Activated naive CD4-positive, alpha-beta T cell treated with anti-CD3 and anti-CD28 coated beads, Interleukin-2, amount 50 U/mL, for 72 hours (primary cell): ENCODE data around the gene DUSP8. TPM values are rescaled to one million over a fixed set of nuclear protein-coding genes. Genes with fewer than 3 reads are reported as not detected.
"Not testable (repeated sequence)": the region's sequence is repeated elsewhere in the genome, so short reads cannot be mapped to it uniquely, and the experiment has no call there.

Source experiments
- ATAC-seq, 2 donors: fragments of 150-1000 bp; cut with Tn5 transposase; 2 replicates each; pipeline ENCODE4 v1.10.0; 2021; ENCODE audit warnings: mild to moderate bottlenecking in 2 of 2, moderate library complexity in 2 of 2
- DNase-seq, 2 donors: peaks; one replicate each; pipeline ENCODE4 v3.0.0; 2021 to 2022; ENCODE audit warnings: low spot score in 2 of 2
- H3K27ac Mint-ChIP-seq, 2 donors: one replicate each; pipeline ENCODE4 v1.8.0; 2022; ENCODE audit warnings: mild to moderate bottlenecking in 2 of 2, mixed read lengths in 2 of 2
- H3K36me3 Mint-ChIP-seq, 2 donors: one replicate each; pipeline ENCODE4 v1.8.0; 2022; ENCODE audit warnings: mixed read lengths in 2 of 2
- H3K9me3 Mint-ChIP-seq, 2 donors: one replicate each; pipeline ENCODE4 v1.8.0; 2022; ENCODE audit warnings: mixed read lengths in 2 of 2
- total RNA-seq, 2 donors: library from RNA; stranded (reverse); gene quantifications; one replicate each; pipeline ENCODE4 v1.2.3, GENCODE V29; 2022

The DUSP8 gene
- total RNA-seq, 2 donors from 2014 or later, result 1.1 TPM

GRCh38 chr11:1595994-1596575 lies 24.0 kb upstream of the DUSP8 start:
- DNase-seq, H3K27ac Mint-ChIP-seq, ATAC-seq, H3K9me3 Mint-ChIP-seq, H3K36me3 Mint-ChIP-seq: not testable (repeated sequence)

- Mint-ChIP-seq H3K27ac (no peak overlapping the region), H3K9me3 (peaks cover 5% of the 10 kb centered on the region in 2 donors), H3K36me3 (peaks cover 7 to 13% of the 10 kb centered on the region in 2 donors)
- ATAC-seq (no peak), DNase-seq (no peak)
These were observed 20.6 kb upstream of the DUSP8 start for GRCh38 chr11:1592628-1593027.

GRCh38 chr11:1589996-1590395 lies 17.9 kb upstream of the DUSP8 start:
- Mint-ChIP-seq H3K9me3 (peaks cover 5% of the 10 kb centered on the region in 2 donors), H3K27ac (no peak overlapping the region), H3K36me3 (peaks cover 7 to 13% of the 10 kb centered on the region in 2 donors)
- no peak for DNase-seq
- ATAC-seq, result no peak

- Mint-ChIP-seq H3K36me3 (peaks cover 7 to 13% of the 10 kb centered on the region in 2 donors), H3K27ac (peak overlapping the region in 1 of 2 donors; percentile 89)
- DNase-seq, H3K9me3 Mint-ChIP-seq: not testable (repeated sequence)
- ATAC-seq, result peak in 1 of 2 donors; percentile 77
These were observed 17.3 kb upstream of the DUSP8 start for GRCh38 chr11:1589191-1589963.

DNA sequence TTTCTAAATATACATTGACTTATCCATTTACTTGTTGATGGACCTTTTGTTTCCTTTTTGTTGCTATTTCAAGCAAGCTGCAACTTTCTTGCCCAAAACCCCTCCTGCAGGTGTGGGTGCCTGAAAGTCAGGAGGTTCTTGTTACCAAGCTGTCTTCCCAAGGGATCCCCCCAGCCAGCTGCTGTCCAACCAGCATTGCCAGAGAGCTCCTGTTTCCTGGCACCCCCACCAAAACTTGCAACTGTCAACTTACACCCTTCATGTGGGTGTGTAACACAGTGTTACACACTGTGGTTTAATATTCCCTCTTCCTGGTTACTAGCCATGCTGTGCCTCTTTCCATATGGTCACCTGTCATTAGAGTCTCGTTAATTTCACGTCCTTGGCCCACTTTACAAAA lies 14.6 kb upstream of the DUSP8 start:
- Mint-ChIP-seq H3K9me3 (peaks cover 5% of the 10 kb centered on the region in 2 donors), H3K36me3 (peaks cover 7 to 13% of the 10 kb centered on the region in 2 donors), H3K27ac (no peak overlapping the region)
- no peak for DNase-seq
- ATAC-seq, result no peak

- H3K9me3 Mint-ChIP-seq, DNase-seq, ATAC-seq, H3K36me3 Mint-ChIP-seq, H3K27ac Mint-ChIP-seq: not testable (repeated sequence)
These were observed 12.7 kb upstream of the DUSP8 start, which contains the start of gene KRTAP5-1 for GRCh38 chr11:1584661-1585370. Gene KRTAP5-1 (minus strand): TSS chr11:1585283. CDS start chr11:1585249, 34 bp downstream.

DNA sequence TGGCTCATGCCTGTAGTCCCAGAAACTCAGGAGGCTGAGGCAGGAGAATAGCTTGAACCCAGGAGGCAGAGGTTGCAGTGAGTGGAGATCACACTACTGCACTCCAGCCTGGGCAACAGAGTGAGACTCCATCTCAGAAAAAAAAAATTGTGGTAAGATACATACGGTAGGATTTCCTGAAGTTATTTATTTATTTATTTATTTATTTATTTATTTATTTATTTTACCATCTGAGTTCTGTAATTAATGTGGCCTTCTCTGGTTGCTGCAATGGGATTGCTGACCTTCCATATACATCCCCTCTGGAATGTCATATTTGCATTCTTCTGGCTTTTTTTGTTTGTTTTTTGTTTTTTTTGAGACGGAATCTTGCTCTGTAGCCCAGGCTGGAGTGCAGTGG lies 10.8 kb upstream of the DUSP8 start:
- H3K27ac Mint-ChIP-seq, ATAC-seq, DNase-seq, H3K36me3 Mint-ChIP-seq, H3K9me3 Mint-ChIP-seq: not testable (repeated sequence)

- no peak for ATAC-seq
These were observed 9.9 kb upstream of the DUSP8 start for GRCh38 chr11:1581976-1582375.

GRCh38 chr11:1576825-1577224 lies 4.8 kb upstream of the DUSP8 start:
- Mint-ChIP-seq H3K36me3 (peaks cover 0 to 5% of the 10 kb centered on the region in 2 donors), H3K27ac (peak overlapping the region in 1 of 2 donors; percentile 37), H3K9me3 (no peaks in the 10 kb centered on the region)
- ATAC-seq (no peak), DNase-seq (no peak)

More at GRCh38 chr11:1581976-1582375, 9.9 kb upstream of the DUSP8 start:
- Mint-ChIP-seq H3K9me3 (no peaks in the 10 kb centered on the region), H3K36me3 (peaks cover 0 to 5% of the 10 kb centered on the region in 2 donors), H3K27ac (no peak overlapping the region)
- DNase-seq, result no peak

DNA sequence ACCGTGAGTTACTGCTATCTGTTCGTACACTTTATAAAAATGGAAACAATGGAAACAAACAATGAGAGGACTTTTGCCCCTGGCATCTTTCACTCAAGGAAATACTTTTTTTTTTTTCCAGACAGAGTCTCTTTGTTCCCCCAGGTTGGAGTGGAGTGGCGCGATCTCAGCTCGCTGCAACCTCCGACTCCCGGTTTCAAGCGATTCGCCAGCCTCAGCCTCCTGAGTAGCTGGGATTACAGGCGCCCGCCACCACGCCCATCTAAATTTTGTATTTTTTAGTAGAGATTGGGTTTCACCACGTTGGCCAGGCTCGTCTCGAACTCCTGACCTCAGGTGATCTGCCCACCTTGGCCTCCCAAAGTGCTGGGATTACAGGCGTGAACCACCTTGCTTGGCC lies 3.7 kb upstream of the DUSP8 start:
- not testable (repeated sequence) for DNase-seq, H3K36me3 Mint-ChIP-seq, H3K9me3 Mint-ChIP-seq, H3K27ac Mint-ChIP-seq, ATAC-seq

DNA sequence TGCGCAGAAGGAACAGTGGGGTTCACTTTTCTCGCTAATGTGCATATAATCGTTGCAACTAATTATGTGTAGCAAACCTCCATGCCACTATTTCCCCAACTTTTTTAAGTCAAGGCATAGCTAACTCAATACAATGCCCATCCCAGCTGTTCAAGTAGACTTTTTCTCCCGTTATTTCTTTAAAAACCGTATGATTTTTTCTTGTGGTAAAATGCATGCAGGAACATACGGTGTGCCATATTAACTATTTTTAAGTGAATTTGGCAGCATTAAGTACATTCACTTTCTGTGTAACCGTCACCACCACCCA lies 2.8 kb upstream of the DUSP8 start:
- DNase-seq, result no peak
- no peak for ATAC-seq
- no peak overlapping the region for H3K27ac Mint-ChIP-seq
- no peaks in the 10 kb centered on the region for H3K9me3 Mint-ChIP-seq
- H3K36me3 Mint-ChIP-seq, result peaks cover 0 to 5% of the 10 kb centered on the region in 2 donors

DNA sequence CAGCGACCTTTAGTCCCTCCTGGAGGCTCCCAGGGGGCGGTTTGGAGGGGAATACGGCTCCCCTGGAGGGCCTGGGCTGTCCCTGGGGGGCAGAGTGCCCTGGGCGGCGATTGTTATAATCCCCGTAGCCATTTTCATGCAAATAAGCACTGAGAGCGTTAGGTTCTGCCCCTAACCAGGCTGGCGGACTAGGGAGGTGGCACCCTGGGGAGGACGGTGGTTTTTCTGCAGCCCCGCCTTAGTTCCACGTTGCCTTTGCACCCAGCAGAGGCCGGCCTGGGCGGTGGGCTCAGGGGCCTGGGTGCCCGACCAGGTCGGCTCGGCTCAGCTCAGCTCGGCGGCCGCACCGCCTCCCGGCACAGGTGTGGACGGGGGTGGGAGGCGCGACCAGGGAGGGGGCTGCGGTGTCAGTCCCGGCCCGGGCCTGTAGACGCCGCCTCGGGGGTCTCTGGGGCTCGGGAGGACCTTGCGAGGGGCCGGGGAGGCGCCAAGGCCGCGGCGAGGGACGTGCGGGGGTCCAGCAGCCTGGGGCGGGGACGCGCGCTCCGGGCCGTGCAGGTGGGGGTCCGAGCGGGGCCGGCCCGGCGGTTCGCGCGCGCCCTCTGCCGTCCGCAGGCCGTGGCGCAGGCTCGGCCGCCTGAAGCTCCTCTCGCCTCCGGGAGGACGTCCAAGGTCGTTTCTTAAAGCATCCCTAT lies 2.3 kb upstream of the DUSP8 start:
- no peaks in the 10 kb centered on the region for H3K9me3 Mint-ChIP-seq
- H3K27ac Mint-ChIP-seq, result no peak overlapping the region
- peak; percentile 51 to 56 for ATAC-seq
- H3K36me3 Mint-ChIP-seq, result peaks cover 0 to 5% of the 10 kb centered on the region in 2 donors
- DNase-seq, result peak; percentile 72 to 75

DNA sequence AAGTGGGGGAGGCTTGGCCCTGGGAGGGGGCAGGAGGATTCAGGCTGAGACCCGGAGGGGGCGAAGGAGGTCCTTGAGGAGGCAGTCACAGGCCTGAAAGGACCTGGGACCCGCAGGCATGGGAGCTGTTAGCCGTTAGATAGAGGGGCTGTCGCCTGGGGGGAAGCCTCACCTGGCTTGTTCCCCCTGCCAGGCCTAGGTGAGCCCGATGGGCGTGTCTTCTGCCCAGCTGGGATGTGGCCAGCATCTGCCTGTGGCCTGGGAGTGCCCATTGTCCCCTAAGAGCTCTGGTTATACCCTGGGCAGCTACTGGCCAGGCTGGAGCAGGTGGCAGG lies 1.8 kb upstream of the DUSP8 start:
- peaks cover 0 to 5% of the 10 kb centered on the region in 2 donors for H3K36me3 Mint-ChIP-seq
- ATAC-seq, result peak in 1 of 2 donors; percentile 1
- H3K27ac Mint-ChIP-seq, result no peak overlapping the region
- DNase-seq, result no peak
- H3K9me3 Mint-ChIP-seq, result no peaks in the 10 kb centered on the region

DNA sequence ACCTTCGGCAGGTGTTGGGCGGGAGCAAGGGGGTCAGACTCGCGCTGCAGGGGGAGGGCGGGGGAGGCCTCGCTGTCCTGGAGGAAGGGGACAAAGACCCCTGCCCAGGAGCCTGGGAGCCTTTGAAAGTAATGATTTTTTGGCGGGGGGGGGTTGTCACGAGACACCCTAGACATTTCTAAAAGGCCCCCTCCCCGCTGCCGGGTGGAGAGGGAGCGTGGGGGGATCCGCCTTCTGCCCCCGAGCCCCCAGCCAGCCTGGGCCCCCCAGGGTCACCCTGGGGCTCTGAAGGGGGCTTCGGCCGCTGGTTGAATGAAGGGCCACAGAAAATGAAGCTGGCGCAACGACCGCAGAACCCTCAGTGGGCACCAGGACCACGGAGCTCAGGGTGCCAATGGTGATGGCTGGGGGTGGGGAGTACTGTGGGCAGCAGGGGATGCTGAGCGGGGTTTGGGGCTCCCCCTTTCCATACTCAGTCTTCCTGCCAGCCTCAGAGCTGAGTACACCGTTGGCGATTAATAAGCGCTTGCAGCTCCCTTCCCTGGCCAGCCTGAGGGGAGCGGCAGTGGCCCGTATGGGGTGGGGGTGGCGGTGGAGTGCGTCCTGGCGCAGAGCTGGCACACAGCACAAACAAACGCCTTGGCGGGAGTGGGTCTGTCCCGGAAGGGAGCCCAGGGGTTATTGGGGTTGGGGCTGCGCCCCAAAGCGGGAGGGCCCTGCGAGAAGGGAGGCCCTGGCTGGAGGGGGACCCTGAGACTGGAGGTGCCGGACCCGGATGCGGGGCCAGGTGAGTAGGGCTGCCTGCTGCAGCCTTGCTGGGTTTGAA lies 1.2 kb upstream of the DUSP8 start:
- H3K36me3 Mint-ChIP-seq, result peaks cover 0 to 3% of the 10 kb centered on the region in 2 donors
- peak in 1 of 2 donors; percentile 76 for DNase-seq
- peak; percentile 9 to 71 for ATAC-seq
- no peaks in the 10 kb centered on the region for H3K9me3 Mint-ChIP-seq
- no peak overlapping the region for H3K27ac Mint-ChIP-seq

GRCh38 chr11:1571760-1572196 lies 293 bp downstream of the DUSP8 start:
- DNase-seq (no peak), ATAC-seq (peak; percentile 9 to 18)
- Mint-ChIP-seq H3K36me3 (no peaks in the 10 kb centered on the region), H3K27ac (no peak overlapping the region), H3K9me3 (no peaks in the 10 kb centered on the region)
